RWPE2 (cell line): Measurements from ENCODE around the gene CAPN7.

Experiments
- ATAC-seq: fragments of 200-7000 bp; cut with Tn5 transposase; 3 replicates; pipeline ENCODE4 v1.9.1; 2021; ENCODE audit warnings: low read depth
- DNase-seq: peaks from one replicate; pipeline ENCODE4 v3.0.0-alpha.2; 2020; ENCODE audit warnings: low spot score
- H3K27ac ChIP-seq: fragments of 450-650 bp; 2 replicates; pipeline ENCODE4 v1.5.1; 2017; ENCODE audit warnings: mild to moderate bottlenecking; ENCODE audit not compliant: poor library complexity, severe bottlenecking
- H3K27me3 ChIP-seq: fragments of 250-450 bp; sonication (Bioruptor Pico); 2 replicates; pipeline ENCODE4 v1.5.1; 2021; ENCODE audit warnings: mild to moderate bottlenecking, moderate library complexity; ENCODE audit not compliant: insufficient read depth, poor library complexity, severe bottlenecking
- H3K36me3 ChIP-seq: fragments of 250-450 bp; sonication (Bioruptor Pico); 2 replicates; pipeline ENCODE4 v1.5.1; 2020; ENCODE audit warnings: low read depth, mild to moderate bottlenecking, moderate library complexity
- H3K4me1 ChIP-seq: fragments of 250-450 bp; sonication (Bioruptor Pico); 2 replicates; pipeline ENCODE4 v1.5.1; 2021; ENCODE audit warnings: mild to moderate bottlenecking, moderate library complexity; ENCODE audit not compliant: insufficient read depth, poor library complexity, severe bottlenecking
- H3K4me3 ChIP-seq: fragments of 250-450 bp; sonication (Bioruptor Pico); 2 replicates; pipeline ENCODE4 v1.5.1; 2021; ENCODE audit warnings: mild to moderate bottlenecking, moderate library complexity; ENCODE audit not compliant: severe bottlenecking
- H3K9me3 ChIP-seq: fragments of 250-450 bp; sonication (Bioruptor Pico); 2 replicates; pipeline ENCODE4 v1.5.1; 2021; ENCODE audit warnings: mild to moderate bottlenecking, moderate library complexity; ENCODE audit not compliant: severe bottlenecking
- CTCF ChIP-seq: fragments of 450-650 bp; IDR thresholded peaks from one replicate; pipeline ENCODE4 v1.5.1; 2017; ENCODE audit warnings: mild to moderate bottlenecking, moderate library complexity; ENCODE audit not compliant: poor library complexity, severe bottlenecking

Gene CAPN7

GRCh38 chr3:15261274-15261673 lies 55.2 kb downstream of the CAPN7 start:
- no peak overlapping the region for H3K4me3 ChIP-seq
- DNase-seq (no peak), ATAC-seq (no peak)
- peaks cover 4% of the 10 kb centered on the region for H3K4me1 ChIP-seq
- no peaks in the 10 kb centered on the region for H3K27me3 ChIP-seq
- no peak for TF ChIP-seq CTCF
- H3K9me3 ChIP-seq = no peaks in the 10 kb centered on the region
- peaks cover 10% of the 10 kb centered on the region; the same call in 1 of the 2 replicates for H3K36me3 ChIP-seq
- no peak overlapping the region for H3K27ac ChIP-seq

DNA sequence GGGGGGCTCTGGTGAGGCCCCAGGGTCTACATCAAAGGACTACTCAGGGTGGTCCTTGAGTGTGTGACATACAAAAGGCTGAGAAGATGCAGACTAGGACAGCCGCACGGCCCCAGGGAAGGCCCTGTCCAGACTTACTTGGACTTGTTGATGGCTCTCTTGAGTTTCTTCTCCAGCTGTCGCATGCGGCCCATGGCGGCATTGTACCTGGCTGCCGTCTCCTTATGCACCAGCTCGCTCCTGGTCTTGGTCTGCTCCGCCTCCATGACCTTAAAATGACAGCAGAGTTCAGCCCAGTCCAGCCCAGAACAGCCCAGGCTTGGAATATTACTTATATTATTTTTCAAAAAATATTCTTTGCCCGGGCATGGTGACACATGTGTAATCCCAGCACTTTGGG lies 56.0 kb downstream of the CAPN7 start:
- Histone ChIP-seq H3K27me3 (no peaks in the 10 kb centered on the region), H3K36me3 (0 out of 2 replicates have a peak, but pooled peaks cover 8% of the 10 kb centered on the region), H3K4me3 (no peak overlapping the region), H3K27ac (no peak overlapping the region), H3K9me3 (no peaks in the 10 kb centered on the region), H3K4me1 (peaks cover 4% of the 10 kb centered on the region)
- DNase-seq = no peak
- TF ChIP-seq CTCF = no peak
- no peak for ATAC-seq

DNA sequence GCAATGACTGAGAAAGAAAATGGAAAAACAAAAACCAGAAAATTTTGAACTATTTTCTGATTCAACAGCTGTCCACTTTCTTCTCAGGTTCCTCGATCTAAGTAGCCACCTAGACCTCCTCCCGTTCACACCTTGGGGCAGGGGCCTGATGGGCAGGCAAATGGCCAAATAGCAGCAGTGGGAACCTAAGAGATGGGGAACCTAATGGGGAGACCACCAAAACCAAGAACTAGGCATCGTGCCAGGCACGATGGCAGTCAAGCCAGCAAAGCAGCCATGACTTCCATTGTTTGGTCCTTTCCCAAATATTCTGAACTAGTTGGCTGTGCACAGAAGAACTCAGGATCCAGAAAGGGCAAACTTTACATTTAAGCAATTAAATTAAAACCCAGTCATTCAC lies 57.1 kb downstream of the CAPN7 start:
- no peak for TF ChIP-seq CTCF
- H3K4me3 ChIP-seq = no peak overlapping the region
- no peak overlapping the region for H3K27ac ChIP-seq
- peaks cover 4% of the 10 kb centered on the region for H3K4me1 ChIP-seq
- no peaks in the 10 kb centered on the region for H3K9me3 ChIP-seq
- ATAC-seq = no peak
- H3K36me3 ChIP-seq = no peaks in the 10 kb centered on the region
- H3K27me3 ChIP-seq = no peaks in the 10 kb centered on the region
- DNase-seq = no peak

DNA sequence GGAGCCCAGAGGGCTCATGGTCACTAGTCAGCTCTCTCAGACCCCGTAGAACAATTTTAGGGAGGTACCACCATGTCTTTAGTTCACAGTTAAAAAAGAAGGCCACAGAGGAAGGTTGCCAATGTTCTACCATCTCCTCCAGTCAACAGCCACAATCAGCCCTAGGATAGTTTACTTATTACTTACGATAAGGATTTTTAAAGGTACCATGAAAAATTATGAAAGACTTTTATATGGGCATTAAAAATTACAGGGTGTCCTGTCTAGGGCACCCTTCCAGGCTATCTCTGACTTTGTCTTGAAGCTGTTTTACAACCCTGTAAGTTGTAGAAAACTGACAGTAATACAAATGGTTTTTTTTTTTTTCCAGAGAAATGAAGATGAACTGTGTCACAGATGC lies 57.9 kb downstream of the CAPN7 start:
- DNase-seq (no peak), ATAC-seq (no peak)
- H3K9me3 ChIP-seq = no peaks in the 10 kb centered on the region
- peaks cover 4% of the 10 kb centered on the region for H3K4me1 ChIP-seq
- no peaks in the 10 kb centered on the region for H3K36me3 ChIP-seq
- no peak for TF ChIP-seq CTCF
- no peaks in the 10 kb centered on the region for H3K27me3 ChIP-seq
- H3K27ac ChIP-seq = no peak overlapping the region
- H3K4me3 ChIP-seq = no peak overlapping the region

DNA sequence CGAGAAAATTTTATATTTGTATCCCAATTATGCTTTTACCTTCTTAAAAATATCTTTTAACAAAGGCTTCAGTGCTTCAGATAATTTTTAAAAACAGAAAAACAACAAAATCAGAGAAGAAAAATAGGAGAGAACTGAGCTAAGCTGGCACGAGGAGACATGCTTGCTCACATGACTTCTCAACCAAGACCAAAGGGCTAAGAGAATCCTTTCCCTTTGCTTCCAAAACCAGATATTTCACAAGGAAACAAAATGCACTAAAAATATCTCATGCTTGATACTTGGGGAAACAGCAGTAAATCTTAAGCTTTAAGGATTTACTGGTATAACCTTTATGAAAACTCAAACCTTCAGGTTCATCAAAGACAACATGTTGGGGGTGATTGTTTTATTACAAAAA lies 58.4 kb downstream of the CAPN7 start:
- no peaks in the 10 kb centered on the region for H3K36me3 ChIP-seq
- TF ChIP-seq CTCF = no peak
- H3K9me3 ChIP-seq = no peaks in the 10 kb centered on the region

More for the DNA sequence above, 58.4 kb downstream of the CAPN7 start:
- peaks cover 8% of the 10 kb centered on the region for H3K4me1 ChIP-seq
- ATAC-seq (no peak), DNase-seq (no peak)
- H3K27ac ChIP-seq = no peak overlapping the region
- H3K4me3 ChIP-seq = no peak overlapping the region
- no peaks in the 10 kb centered on the region for H3K27me3 ChIP-seq
